ENCODE results near the gene SGK1. TPM values are rescaled to one million over a fixed set of nuclear protein-coding genes. Genes with fewer than 3 reads are reported as not detected.
"Not testable (repeated sequence)": the region's sequence is repeated elsewhere in the genome, so short reads cannot be mapped to it uniquely, and the experiment has no call there.

Gene SGK1
- total RNA-seq, 1 experiment from 2014 or later: 7.8 TPM

DNA sequence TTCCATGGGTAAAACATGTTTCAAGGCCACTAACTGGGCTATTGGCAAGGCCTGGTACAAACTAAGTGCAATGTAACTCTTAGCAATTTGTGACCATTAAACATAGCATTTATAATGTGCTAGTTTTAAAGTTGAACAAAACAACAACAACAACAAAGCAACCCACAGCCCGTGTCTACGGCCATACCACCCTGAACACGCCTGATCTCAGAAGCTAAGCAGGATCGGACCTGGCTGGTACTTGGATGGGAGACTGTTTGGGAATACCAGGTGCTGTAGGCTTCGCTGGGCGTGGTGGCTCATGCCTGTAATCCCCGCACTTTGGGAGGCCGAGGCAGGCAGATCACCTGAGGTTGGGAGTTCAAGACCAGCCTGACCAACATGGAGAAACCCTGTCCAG lies 61.0 kb downstream of the SGK1 start:
- Histone ChIP-seq H3K9ac (ENCODE audit: extremely low read depth, insufficient read length, low read length) (no peak overlapping the region), H3K18ac (ENCODE audit: insufficient read length, low read depth, low read length) (no peak overlapping the region), H3K79me1 (ENCODE audit: insufficient read depth, low read depth, low read length, poor library complexity, severe bottlenecking) (no peaks in the 10 kb centered on the region), H4K5ac (ENCODE audit: insufficient read length, low read depth, low read length) (no peak overlapping the region), H4K8ac (replicated peaks; ENCODE audit: insufficient read length, low read depth, low read length) (no peak overlapping the region), H3T11ph (ENCODE audit: low read length) (no peak overlapping the region), H2AFZ (ENCODE audit: low read length) (no peak overlapping the region), H4K91ac (ENCODE audit: insufficient read length, low read depth, low read length) (no peak overlapping the region), H3K9me3 (ENCODE audit: control insufficient read depth, low read depth, low read length) (no peaks in the 10 kb centered on the region), H2AK5ac (ENCODE audit: insufficient read length, low read length) (no peak overlapping the region), H3K23ac (ENCODE audit: insufficient read length, low read depth, low read length) (no peak overlapping the region), H3K4me2 (ENCODE audit: insufficient read depth, insufficient read length, low read length) (no peak overlapping the region), H3K27me3 (ENCODE audit: insufficient read depth, low read length) (no peaks in the 10 kb centered on the region), H3K4ac (ENCODE audit: low read depth, low read length) (no peak overlapping the region), H4K20me1 (ENCODE audit: control insufficient read depth, insufficient read depth, insufficient read length) (no peaks in the 10 kb centered on the region), H3K4me1 (ENCODE audit: insufficient read depth, low read length) (no peaks in the 10 kb centered on the region), H3K27ac (ENCODE audit: insufficient read length, low read depth, low read length) (no peak overlapping the region), H2BK5ac (ENCODE audit: insufficient read length, low read length) (no peak overlapping the region), H2BK20ac (ENCODE audit: low read depth, low read length, poor library complexity, severe bottlenecking) (no peak overlapping the region), H3K56ac (ENCODE audit: insufficient read length, low read depth, low read length) (no peak overlapping the region), H3K23me2 (ENCODE audit: insufficient read length, low read depth, low read length, poor library complexity, severe bottlenecking) (no peaks in the 10 kb centered on the region), H3K14ac (ENCODE audit: insufficient read depth, low read length) (no peak overlapping the region), H3K79me2 (ENCODE audit: insufficient read depth, low read length) (no peaks in the 10 kb centered on the region), H2BK12ac (ENCODE audit: insufficient read length, low read depth, low read length) (no peak overlapping the region), H2BK120ac (ENCODE audit: low read depth, low read length, poor library complexity, severe bottlenecking) (no peak overlapping the region), H2BK15ac (ENCODE audit: low read depth, low read length) (no peak overlapping the region)
- Mint-ChIP-seq H3K4me1 (peaks cover 4 to 6% of the 10 kb centered on the region in 2 experiments; a peak in 2 of 4 replicates), H3K9me3 (no peaks in the 10 kb centered on the region; a peak in 1 of 5 replicates), H3K27me3 (ENCODE audit: low read depth) (no peaks in the 10 kb centered on the region), H3K27ac (no peak overlapping the region), H3K36me3 (ENCODE audit: insufficient read depth in 1 of 3, low read depth in 3 of 3) (no peaks in the 10 kb centered on the region; a peak in 2 of 7 replicates), H3K4me3 (no peak overlapping the region)
- WGBS (ENCODE audit: extremely low coverage, insufficient read length, low lambda C conversion rate): no CpG with 5 or more reads among the region's 8 CpGs
- TF ChIP-seq, protein P1, sequence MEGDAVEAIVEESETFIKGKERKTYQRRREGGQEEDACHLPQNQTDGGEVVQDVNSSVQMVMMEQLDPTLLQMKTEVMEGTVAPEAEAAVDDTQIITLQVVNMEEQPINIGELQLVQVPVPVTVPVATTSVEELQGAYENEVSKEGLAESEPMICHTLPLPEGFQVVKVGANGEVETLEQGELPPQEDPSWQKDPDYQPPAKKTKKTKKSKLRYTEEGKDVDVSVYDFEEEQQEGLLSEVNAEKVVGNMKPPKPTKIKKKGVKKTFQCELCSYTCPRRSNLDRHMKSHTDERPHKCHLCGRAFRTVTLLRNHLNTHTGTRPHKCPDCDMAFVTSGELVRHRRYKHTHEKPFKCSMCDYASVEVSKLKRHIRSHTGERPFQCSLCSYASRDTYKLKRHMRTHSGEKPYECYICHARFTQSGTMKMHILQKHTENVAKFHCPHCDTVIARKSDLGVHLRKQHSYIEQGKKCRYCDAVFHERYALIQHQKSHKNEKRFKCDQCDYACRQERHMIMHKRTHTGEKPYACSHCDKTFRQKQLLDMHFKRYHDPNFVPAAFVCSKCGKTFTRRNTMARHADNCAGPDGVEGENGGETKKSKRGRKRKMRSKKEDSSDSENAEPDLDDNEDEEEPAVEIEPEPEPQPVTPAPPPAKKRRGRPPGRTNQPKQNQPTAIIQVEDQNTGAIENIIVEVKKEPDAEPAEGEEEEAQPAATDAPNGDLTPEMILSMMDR (conservative IDR thresholded peaks at IDR 0.05): no peak
- peak; percentile 33 for DNase-seq

DNA sequence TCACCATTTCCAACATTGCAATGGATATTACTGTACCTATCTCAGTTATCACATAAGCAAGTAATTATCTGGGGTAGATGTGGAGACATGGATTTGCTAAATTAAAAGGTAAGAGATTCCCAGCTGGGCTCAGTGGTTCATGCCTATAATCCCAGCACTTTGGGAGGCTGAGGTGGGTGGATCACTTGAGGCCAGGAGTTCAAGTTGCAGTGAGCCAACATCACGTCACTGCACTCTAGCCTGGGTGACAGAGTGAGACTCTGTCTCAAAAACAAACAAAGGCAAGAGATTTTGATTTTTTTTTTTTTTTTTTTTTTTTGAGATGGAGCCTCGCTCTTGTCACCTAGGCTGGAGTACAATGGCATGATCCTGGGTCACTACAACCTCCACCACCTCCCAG lies 62.6 kb downstream of the SGK1 start:
- not testable (repeated sequence) for H4K8ac ChIP-seq (replicated peaks; ENCODE audit: insufficient read length, low read depth, low read length); H3K4me1 Mint-ChIP-seq; H3K27me3 ChIP-seq (ENCODE audit: insufficient read depth, low read length); H4K20me1 ChIP-seq (ENCODE audit: control insufficient read depth, insufficient read depth, insufficient read length); H3K23me2 ChIP-seq (ENCODE audit: insufficient read length, low read depth, low read length, poor library complexity, severe bottlenecking); H4K91ac ChIP-seq (ENCODE audit: insufficient read length, low read depth, low read length); H3K27ac Mint-ChIP-seq; H2AFZ ChIP-seq (ENCODE audit: low read length); H3K4me1 ChIP-seq (ENCODE audit: insufficient read depth, low read length); H3K9me3 Mint-ChIP-seq; DNase-seq; H3K9ac ChIP-seq (ENCODE audit: extremely low read depth, insufficient read length, low read length); H3K23ac ChIP-seq (ENCODE audit: insufficient read length, low read depth, low read length); H2BK20ac ChIP-seq (ENCODE audit: low read depth, low read length, poor library complexity, severe bottlenecking); H3K56ac ChIP-seq (ENCODE audit: insufficient read length, low read depth, low read length); H3K27ac ChIP-seq (ENCODE audit: insufficient read length, low read depth, low read length); H3K9me3 ChIP-seq (ENCODE audit: control insufficient read depth, low read depth, low read length); H3K36me3 Mint-ChIP-seq (ENCODE audit: insufficient read depth in 1 of 3, low read depth in 3 of 3); H3K27me3 Mint-ChIP-seq (ENCODE audit: low read depth); H3K4ac ChIP-seq (ENCODE audit: low read depth, low read length); H3K14ac ChIP-seq (ENCODE audit: insufficient read depth, low read length); H3K79me2 ChIP-seq (ENCODE audit: insufficient read depth, low read length); H2BK12ac ChIP-seq (ENCODE audit: insufficient read length, low read depth, low read length); H4K5ac ChIP-seq (ENCODE audit: insufficient read length, low read depth, low read length); H3K4me3 Mint-ChIP-seq; H3K4me2 ChIP-seq (ENCODE audit: insufficient read depth, insufficient read length, low read length); H3K79me1 ChIP-seq (ENCODE audit: insufficient read depth, low read depth, low read length, poor library complexity, severe bottlenecking); H2BK120ac ChIP-seq (ENCODE audit: low read depth, low read length, poor library complexity, severe bottlenecking); H2AK5ac ChIP-seq (ENCODE audit: insufficient read length, low read length); H2BK15ac ChIP-seq (ENCODE audit: low read depth, low read length); H3K18ac ChIP-seq (ENCODE audit: insufficient read length, low read depth, low read length); H2BK5ac ChIP-seq (ENCODE audit: insufficient read length, low read length); H3T11ph ChIP-seq (ENCODE audit: low read length)
- no CpG with 5 or more reads among the region's 2 CpGs for WGBS (ENCODE audit: extremely low coverage, insufficient read length, low lambda C conversion rate)
